ENCODE results near the gene KIRREL3.

The KIRREL3 gene

GRCh38 chr11:126821827-126822226 lies 178.7 kb downstream of the KIRREL3 start:
- no peak for DNase-seq

GRCh38 chr11:126819194-126819593 lies 181.4 kb downstream of the KIRREL3 start:
- no peak for DNase-seq

- no peak for DNase-seq
These were observed 182.8 kb downstream of the KIRREL3 start for GRCh38 chr11:126817523-126818450.

- DNase-seq: no peak
These were observed 183.5 kb downstream of the KIRREL3 start for GRCh38 chr11:126817096-126817495.

- no peak for DNase-seq
These were observed 183.9 kb downstream of the KIRREL3 start for GRCh38 chr11:126816645-126817044.

GRCh38 chr11:126815111-126815510 lies 185.5 kb downstream of the KIRREL3 start:
- DNase-seq: no peak

- DNase-seq: peak; percentile 59
These were observed 189.8 kb downstream of the KIRREL3 start for GRCh38 chr11:126810776-126811175.

GRCh38 chr11:126809514-126810289 lies 190.9 kb downstream of the KIRREL3 start:
- no peak for DNase-seq

GRCh38 chr11:126808836-126809235 lies 191.7 kb downstream of the KIRREL3 start:
- no peak for DNase-seq

- DNase-seq: no peak
These were observed 192.3 kb downstream of the KIRREL3 start for GRCh38 chr11:126808296-126808695.

- no peak for DNase-seq
These were observed 194.7 kb downstream of the KIRREL3 start for GRCh38 chr11:126805870-126806269.

GRCh38 chr11:126804363-126804762 lies 196.2 kb downstream of the KIRREL3 start:
- no peak for DNase-seq

- DNase-seq: no peak
These were observed 200.6 kb downstream of the KIRREL3 start for GRCh38 chr11:126800009-126800408.

- DNase-seq: no peak
These were observed 203.0 kb downstream of the KIRREL3 start for GRCh38 chr11:126797457-126798169.

GRCh38 chr11:126793596-126793995 lies 207.0 kb downstream of the KIRREL3 start:
- no peak for DNase-seq

GRCh38 chr11:126791991-126792390 lies 208.6 kb downstream of the KIRREL3 start:
- DNase-seq: no peak

- DNase-seq: no peak
These were observed 209.1 kb downstream of the KIRREL3 start for GRCh38 chr11:126791446-126791845.

- no peak for DNase-seq
These were observed 210.0 kb downstream of the KIRREL3 start for GRCh38 chr11:126790550-126791081.

- no peak for DNase-seq
These were observed 217.8 kb downstream of the KIRREL3 start for GRCh38 chr11:126782810-126783209.

GRCh38 chr11:126781942-126782341 lies 218.6 kb downstream of the KIRREL3 start:
- DNase-seq: no peak

GRCh38 chr11:126776119-126776518 lies 224.5 kb downstream of the KIRREL3 start:
- no peak for DNase-seq

GRCh38 chr11:126772267-126772666 lies 228.3 kb downstream of the KIRREL3 start:
- DNase-seq: no peak

GRCh38 chr11:126768702-126769101 lies 231.9 kb downstream of the KIRREL3 start:
- no peak for DNase-seq

Measured in NCI-H1694 treated with DMSO at 0.1 percent for 48 hours (cell line).